B cell (primary cell): ENCODE results near the gene PRH1. TPM values are rescaled to one million over a fixed set of nuclear protein-coding genes. Genes with fewer than 3 reads are reported as not detected.

Experiments
- ATAC-seq: fragments of 200-7000 bp; cut with Tn5 transposase; one replicate; pipeline ENCODE4 v1.10.0; 2021; ENCODE audit warnings: low read depth, mild to moderate bottlenecking, moderate number of reproducible peaks, moderate library complexity
- CTCF ChIA-PET: fragments of 350-600 bp; sonication (Branson Sonifier 250); formaldehyde crosslinking; loops from one replicate; lab custom pipeline; 2021; ENCODE audit warnings: antibody characterized with exemption, inconsistent platforms; lab: Charles Lee
- POLR2A ChIA-PET: fragments of 350-600 bp; sonication (Branson Sonifier 250); formaldehyde crosslinking; loops from one replicate; lab custom pipeline; 2021; ENCODE audit warnings: antibody characterized with exemption; lab: Charles Lee
- DNase-seq: peaks from one replicate; pipeline ENCODE4 v3.0.0; 2013
- H2AFZ ChIP-seq: 2 replicates; pipeline ENCODE4 v1.6.1; 2012; ENCODE audit warnings: mild to moderate bottlenecking, low read depth, low read length; ENCODE audit not compliant: insufficient read depth, poor library complexity, severe bottlenecking
- H3K27ac ChIP-seq, 2 donors: 1 replicate in 1 of 2; 2 replicates in 1 of 2; pipeline ENCODE4 v1.5.1; 2012 to 2013; ENCODE audit warnings: low read length in 2 of 2, mild to moderate bottlenecking in 2 of 2, moderate library complexity in 1 of 2
- H3K27me3 ChIP-seq, 4 experiments: fragments of 200-600 bp in 1 of 4; sonication (generic) in 1 of 4; replicated peaks in 1 of 4; 1 replicate in 2 of 4; 2 replicates in 2 of 4; pipeline versions ENCODE4 v1.6.1 to v1.7.0; 2013 to 2016; ENCODE audit warnings: low read length in 3 of 4, mild to moderate bottlenecking in 2 of 4, mixed read lengths in 1 of 4, moderate library complexity in 1 of 4; ENCODE audit not compliant: insufficient read depth in 4 of 4, control insufficient read depth in 3 of 4; ENCODE audit errors: control extremely low read depth in 1 of 4
- H3K36me3 ChIP-seq, 2 experiments: replicated peaks in 1 of 2; 1 replicate in 1 of 2; 2 replicates in 1 of 2; pipeline versions ENCODE4 v1.6.1 to v1.7.1; 2013; ENCODE audit warnings: low read length in 1 of 2; ENCODE audit not compliant: insufficient read depth in 2 of 2, control insufficient read depth in 1 of 2; ENCODE audit errors: control extremely low read depth in 1 of 2, extremely low read depth in 1 of 2
- H3K4me1 ChIP-seq, 2 donors: fragments of 200-600 bp in 1 of 2; sonication (generic) in 1 of 2; 1 replicate in 1 of 2; 2 replicates in 1 of 2; pipeline versions ENCODE4 v1.5.1 to v1.6.1; 2013 to 2017; ENCODE audit warnings: low read length in 2 of 2; ENCODE audit not compliant: control insufficient read depth in 2 of 2, insufficient read depth in 2 of 2
- H3K4me2 ChIP-seq: replicated peaks from 2 replicates; pipeline ENCODE3; 2012; ENCODE audit warnings: mild to moderate bottlenecking, low read depth, low read length; ENCODE audit not compliant: poor library complexity, severe bottlenecking
- H3K4me3 ChIP-seq, 5 experiments: fragments of 200-600 bp in 1 of 5; sonication (generic) in 1 of 5; 1 replicate in 3 of 5; 2 replicates in 2 of 5; pipeline versions ENCODE4 v1.5.1 to v1.7.0; 2011 to 2016; ENCODE audit warnings: low read length in 4 of 5, mild to moderate bottlenecking in 4 of 5, low read depth in 2 of 5, control low read depth in 1 of 5, moderate library complexity in 1 of 5; ENCODE audit not compliant: insufficient read depth in 1 of 5; ENCODE audit errors: control extremely low read depth in 1 of 5, extremely low read depth in 1 of 5
- H3K79me2 ChIP-seq: fragments of 200-600 bp; sonication (generic); one replicate; pipeline ENCODE4 v1.6.0; 2016; ENCODE audit warnings: low read length; ENCODE audit not compliant: control insufficient read depth, insufficient read depth
- H3K9ac ChIP-seq: fragments of 200-600 bp; sonication (generic); 2 replicates; pipeline ENCODE4 v1.6.1; 2017; ENCODE audit warnings: mild to moderate bottlenecking, low read length, moderate library complexity
- H3K9me3 ChIP-seq, 3 donors: one replicate each; pipeline versions ENCODE4 v1.6.1 to v1.7.1; 2013; ENCODE audit warnings: low read length in 2 of 3; ENCODE audit not compliant: control insufficient read depth in 2 of 3, insufficient read depth in 1 of 3; ENCODE audit errors: control extremely low read depth in 1 of 3
- H4K20me1 ChIP-seq: 2 replicates; pipeline ENCODE4 v1.6.0; 2012; ENCODE audit warnings: mild to moderate bottlenecking, low read length; ENCODE audit not compliant: insufficient read depth, control insufficient read depth, poor library complexity, severe bottlenecking
- H3K27ac Mint-ChIP-seq: one replicate; pipeline ENCODE4 v1.8.0; 2021; ENCODE audit warnings: mixed read lengths
- H3K27me3 Mint-ChIP-seq: one replicate; pipeline ENCODE4 v1.8.0; 2021; ENCODE audit warnings: mixed read lengths
- H3K4me1 Mint-ChIP-seq: one replicate; pipeline ENCODE4 v1.8.0; 2021; ENCODE audit warnings: mixed read lengths
- H3K4me3 Mint-ChIP-seq: one replicate; pipeline ENCODE4 v1.8.0; 2021; ENCODE audit warnings: mixed read lengths
- H3K9me3 Mint-ChIP-seq: one replicate; pipeline ENCODE4 v1.8.0; 2022; ENCODE audit warnings: mixed read lengths; ENCODE audit not compliant: insufficient read depth
- EZH2 ChIP-seq: IDR thresholded peaks from 2 replicates; pipeline ENCODE4 v1.6.1; 2012; ENCODE audit warnings: borderline replicate concordance, low read depth, mild to moderate bottlenecking, moderate library complexity, low read length; ENCODE audit not compliant: insufficient read depth, poor library complexity, severe bottlenecking
- WGBS: methylation state at CpG from one replicate; pipeline ENCODE4 v1.1.5; 2013; ENCODE audit warnings: missing lambda C conversion rate; ENCODE audit not compliant: insufficient coverage; 5-methylcytosine and 5-hydroxymethylcytosine counted together
- intact Hi-C: fragments of 100-400 bp; cut with micrococcal nuclease; formaldehyde crosslinking; loops from one replicate; pipeline ENCODE4 v1.10.0; 2022
- polyA plus RNA-seq: library from polyadenylated mRNA; depleted of rRNA; stranded (reverse); fragments of >200 nt; gene quantifications from 2 replicates; pipeline ENCODE4 v1.2.3, GENCODE V29; 2012
- total RNA-seq, 2 donors: library from RNA; stranded (reverse); fragments of 120-200 nt in 1 of 2; gene quantifications; 1 replicate in 1 of 2; 2 replicates in 1 of 2; pipeline versions ENCODE4 v1.2.3 to v1.2.4, GENCODE V29; 2013 to 2022
- TF ChIP-seq, protein P1 (sequence below): fragments of 200-600 bp; IDR thresholded peaks from one replicate; pipeline ENCODE4 v1.8.0; 2022; ENCODE audit warnings: antibody characterized with exemption, mild to moderate bottlenecking

The PRH1 gene
- total and polyA plus RNA-seq, 2 donors (not counting 1 experiment from before 2014, with no cell fraction given): 5.9 to 39.7 TPM

DNA sequence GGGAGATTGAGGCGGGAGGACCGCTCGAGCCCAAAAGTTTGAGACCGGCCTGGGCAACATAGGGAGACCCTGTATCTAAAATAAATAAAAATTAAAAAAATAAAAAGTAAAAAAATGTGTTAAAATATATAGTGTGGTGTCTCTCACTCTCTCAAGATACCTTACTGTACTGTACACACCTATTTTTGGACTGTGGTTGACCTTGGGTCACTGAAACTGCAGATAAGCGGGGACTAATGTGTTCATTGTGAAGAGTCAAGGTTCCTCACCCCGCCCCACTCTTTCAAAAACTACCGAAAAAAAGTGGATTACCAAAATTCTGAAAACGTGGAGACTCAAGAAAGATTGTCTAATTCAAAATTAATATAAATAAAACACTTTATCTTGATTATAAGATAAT is 26.3 kb upstream of the PRH1 start:
- no peaks in the 10 kb centered on the region for H3K36me3 ChIP-seq
- intact Hi-C loops: no loop called here
- H3K4me1 Mint-ChIP-seq: no peaks in the 10 kb centered on the region
- no peaks in the 10 kb centered on the region for H3K4me1 ChIP-seq
- no peak overlapping the region for H2AFZ ChIP-seq
- H3K4me3 ChIP-seq: no peak overlapping the region
- peaks cover 0 to 2% (median 1%) of the 10 kb centered on the region in 3 donors for H3K9me3 ChIP-seq
- H4K20me1 ChIP-seq: no peaks in the 10 kb centered on the region
- H3K27me3 ChIP-seq: no peaks in the 10 kb centered on the region
- no peak overlapping the region for H3K9ac ChIP-seq
- ChIA-PET CTCF (no interaction called here), POLR2A (no interaction called here)
- DNase-seq (no peak), ATAC-seq (no peak)
- TF ChIP-seq, protein P1, sequence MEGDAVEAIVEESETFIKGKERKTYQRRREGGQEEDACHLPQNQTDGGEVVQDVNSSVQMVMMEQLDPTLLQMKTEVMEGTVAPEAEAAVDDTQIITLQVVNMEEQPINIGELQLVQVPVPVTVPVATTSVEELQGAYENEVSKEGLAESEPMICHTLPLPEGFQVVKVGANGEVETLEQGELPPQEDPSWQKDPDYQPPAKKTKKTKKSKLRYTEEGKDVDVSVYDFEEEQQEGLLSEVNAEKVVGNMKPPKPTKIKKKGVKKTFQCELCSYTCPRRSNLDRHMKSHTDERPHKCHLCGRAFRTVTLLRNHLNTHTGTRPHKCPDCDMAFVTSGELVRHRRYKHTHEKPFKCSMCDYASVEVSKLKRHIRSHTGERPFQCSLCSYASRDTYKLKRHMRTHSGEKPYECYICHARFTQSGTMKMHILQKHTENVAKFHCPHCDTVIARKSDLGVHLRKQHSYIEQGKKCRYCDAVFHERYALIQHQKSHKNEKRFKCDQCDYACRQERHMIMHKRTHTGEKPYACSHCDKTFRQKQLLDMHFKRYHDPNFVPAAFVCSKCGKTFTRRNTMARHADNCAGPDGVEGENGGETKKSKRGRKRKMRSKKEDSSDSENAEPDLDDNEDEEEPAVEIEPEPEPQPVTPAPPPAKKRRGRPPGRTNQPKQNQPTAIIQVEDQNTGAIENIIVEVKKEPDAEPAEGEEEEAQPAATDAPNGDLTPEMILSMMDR: no peak
- no peak for TF ChIP-seq EZH2
- WGBS: no CpG with 5 or more reads among the region's 8 CpGs
- H3K9me3 Mint-ChIP-seq: peaks cover 2% of the 10 kb centered on the region
- no peak overlapping the region for H3K4me2 ChIP-seq
- H3K27ac Mint-ChIP-seq: no peak overlapping the region
- no peak overlapping the region for H3K27ac ChIP-seq
- H3K79me2 ChIP-seq: no peaks in the 10 kb centered on the region
- H3K4me3 Mint-ChIP-seq: no peak overlapping the region
- no peaks in the 10 kb centered on the region for H3K27me3 Mint-ChIP-seq

DNA sequence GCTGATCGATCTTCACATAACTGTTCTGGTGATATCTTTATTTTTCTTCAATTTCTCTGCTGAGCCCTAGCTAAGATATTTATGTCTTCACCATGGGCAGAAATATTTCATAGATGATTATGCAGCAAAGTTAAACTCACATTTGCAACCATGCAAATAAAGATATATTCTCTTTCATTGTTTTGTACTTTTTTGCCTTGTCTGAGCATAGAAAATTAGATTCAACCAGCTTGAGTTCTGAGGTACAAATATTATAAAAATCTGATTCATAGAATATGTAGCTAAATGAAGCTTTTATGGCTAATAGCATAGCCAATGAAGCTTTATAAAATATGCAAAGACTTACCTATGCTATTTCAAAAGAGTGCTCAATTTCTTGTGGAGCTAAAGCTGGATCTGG is 25.4 kb upstream of the PRH1 start, which contains the start of gene TAS2R13:
Gene TAS2R13, minus strand, starts transcription at position 101 of the 400 bp plus-strand sequence. CDS start 264 bp downstream, outside the sequence.
- Mint-ChIP-seq H3K4me1 (no peaks in the 10 kb centered on the region), H3K27ac (no peak within 1 kb of the TSS), H3K9me3 (peaks cover 6% of the 10 kb centered on the region), H3K4me3 (no peak within 1 kb of the TSS), H3K27me3 (no peaks in the 10 kb centered on the region)
- ChIA-PET POLR2A (no interaction called here), CTCF (no interaction called here)
- no peak for TF ChIP-seq EZH2
- TF ChIP-seq, protein P1: no peak
- Histone ChIP-seq H3K4me1 (no peaks in the 10 kb centered on the region), H3K9ac (no peak within 1 kb of the TSS), H3K79me2 (no peaks in the 10 kb centered on the region), H3K9me3 (peaks cover 2 to 8% (median 5%) of the 10 kb centered on the region in 3 donors), H3K4me2 (no peak within 1 kb of the TSS), H3K36me3 (no peaks in the 10 kb centered on the region), H3K27ac (no peak within 1 kb of the TSS), H2AFZ (no peak within 1 kb of the TSS), H3K27me3 (no peaks in the 10 kb centered on the region), H3K4me3 (no peak within 1 kb of the TSS), H4K20me1 (no peaks in the 10 kb centered on the region)
- DNase-seq (no peak), ATAC-seq (no peak)
- intact Hi-C loops: no loop called here
- no CpG with 5 or more reads among the region's 1 CpG for WGBS
